ENCODE measurements around the gene SHC3.

The SHC3 gene

DNA sequence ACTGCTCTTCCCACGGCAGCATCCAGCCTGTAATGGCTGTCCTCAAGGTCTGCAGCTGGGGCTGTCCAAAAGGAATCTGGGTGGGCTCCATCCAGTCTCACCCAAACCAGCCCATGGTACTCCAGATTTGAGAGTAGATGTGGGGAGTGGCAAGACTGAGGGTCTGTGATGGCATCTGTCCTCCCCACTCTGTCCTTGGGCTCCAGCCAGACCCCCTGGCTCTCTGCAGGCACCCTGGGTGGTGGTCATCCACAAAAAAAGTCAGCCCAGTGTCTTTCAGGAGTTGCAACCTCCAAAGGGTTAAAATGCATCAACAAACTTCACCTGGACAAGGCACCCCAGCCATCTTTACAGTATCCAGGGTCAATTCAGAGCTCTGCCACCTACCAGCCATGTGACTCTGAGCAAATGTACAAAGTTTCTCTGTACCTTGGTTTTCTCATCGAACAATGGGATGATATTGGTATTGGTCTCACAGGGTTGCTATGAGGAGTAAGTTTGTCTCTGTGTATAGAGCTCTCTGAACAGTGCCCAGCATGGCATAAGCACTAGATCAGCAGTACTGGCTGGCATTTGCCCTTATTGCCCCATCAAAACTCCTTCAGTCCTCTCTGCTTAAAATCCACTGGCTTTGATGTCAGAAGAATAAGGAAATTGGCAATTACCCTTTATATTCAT lies 194.6 kb downstream of the SHC3 start:
- no peak for DNase-seq (ENCODE audit: low read depth)

DNA sequence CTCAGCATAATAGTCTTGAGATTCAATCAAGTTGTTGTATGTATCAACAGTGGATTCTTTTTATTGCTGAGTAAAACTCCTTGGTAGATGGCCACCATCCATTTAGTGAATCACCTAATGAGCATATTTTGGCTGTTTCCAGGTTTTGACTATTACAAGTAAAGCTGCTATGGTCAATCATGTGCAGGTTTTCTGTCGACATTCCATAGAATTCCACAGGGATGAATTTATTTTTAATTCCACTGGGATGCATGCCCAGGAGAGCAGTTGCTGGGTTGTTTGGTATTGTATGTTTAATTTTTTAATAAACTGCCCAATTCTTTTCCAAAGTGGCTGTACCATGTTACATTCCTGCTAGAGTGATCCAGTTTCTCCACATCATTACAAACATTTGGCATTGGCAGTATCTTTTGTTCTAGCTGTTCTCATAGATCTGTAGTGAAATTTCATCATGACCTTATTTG lies 197.8 kb downstream of the SHC3 start:
- DNase-seq (ENCODE audit: low read depth), result no peak

GRCh38 chr9:88979791-88980190 lies 198.8 kb downstream of the SHC3 start:
- DNase-seq (ENCODE audit: low read depth), result no peak

DNA sequence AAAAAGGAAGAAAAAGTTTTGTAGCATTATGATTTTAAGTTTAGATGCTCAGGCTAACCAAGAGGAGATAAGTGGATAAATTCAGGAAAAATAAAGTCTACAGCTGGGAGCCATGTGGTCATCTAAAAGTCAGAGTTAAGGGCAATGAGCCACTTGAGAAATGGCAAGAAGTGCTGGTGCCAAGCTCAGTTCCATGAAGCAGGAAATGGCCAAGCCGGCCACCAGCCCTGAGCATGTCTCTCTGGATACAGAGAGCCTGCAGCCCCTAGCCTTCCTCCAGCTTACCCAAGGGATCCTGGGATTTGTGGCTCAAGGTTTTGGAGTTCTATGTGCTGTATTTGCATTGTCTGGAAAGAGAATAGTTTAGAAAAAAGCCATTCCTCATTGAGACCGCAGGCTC lies 199.6 kb downstream of the SHC3 start:
- no peak for DNase-seq (ENCODE audit: low read depth)

DNA sequence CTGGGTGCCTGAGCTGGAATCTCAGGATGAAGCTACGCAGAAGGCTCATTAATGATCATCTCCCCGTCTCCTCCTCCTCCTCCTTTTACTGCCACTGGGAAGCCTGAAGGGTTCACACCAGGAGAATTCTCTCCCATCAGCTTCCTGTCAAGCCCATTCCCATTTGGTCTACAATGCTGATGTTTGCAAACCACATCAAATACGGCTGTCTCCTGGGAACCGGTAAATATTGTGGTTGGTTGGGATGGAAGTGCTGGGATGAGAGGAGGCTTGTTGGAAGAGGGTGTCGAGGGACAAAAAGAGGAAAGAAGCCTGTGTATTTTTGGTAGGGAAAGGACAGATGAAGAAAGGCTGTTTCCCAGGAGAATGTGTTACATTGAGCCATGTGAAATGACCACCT lies 200.6 kb downstream of the SHC3 start:
- DNase-seq (ENCODE audit: low read depth), result no peak

DNA sequence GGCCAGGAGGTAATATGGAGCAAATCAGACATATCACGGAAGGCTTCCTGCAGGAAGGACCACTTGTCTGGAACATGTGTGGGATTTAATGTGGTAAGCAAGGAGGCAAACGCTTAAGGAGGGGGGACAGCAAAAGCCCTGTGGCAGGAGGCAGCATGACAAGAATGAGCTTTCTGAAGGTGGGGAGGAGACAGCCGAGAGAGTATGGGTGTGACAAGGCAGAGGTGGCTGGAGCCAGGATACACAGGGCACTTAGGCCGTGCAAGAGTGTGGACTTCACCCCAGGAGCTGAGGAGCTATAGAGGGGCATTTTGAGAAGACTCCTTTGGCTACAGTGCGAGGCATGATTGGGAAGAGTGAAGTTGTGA lies 201.7 kb downstream of the SHC3 start:
- no peak for DNase-seq (ENCODE audit: low read depth)

- no peak for DNase-seq (ENCODE audit: low read depth)
Observed at GRCh38 chr9:88975966-88976889, 202.4 kb downstream of the SHC3 start.

GRCh38 chr9:88974641-88975040 lies 204.0 kb downstream of the SHC3 start:
- no peak for DNase-seq (ENCODE audit: low read depth)

- no peak for DNase-seq (ENCODE audit: low read depth)
Observed at GRCh38 chr9:88973281-88974045, 205.2 kb downstream of the SHC3 start.

- DNase-seq (ENCODE audit: low read depth), result no peak
Observed at GRCh38 chr9:88972401-88972800, 206.2 kb downstream of the SHC3 start.

- no peak for DNase-seq (ENCODE audit: low read depth)
Observed at GRCh38 chr9:88971131-88971960, 207.3 kb downstream of the SHC3 start.

DNA sequence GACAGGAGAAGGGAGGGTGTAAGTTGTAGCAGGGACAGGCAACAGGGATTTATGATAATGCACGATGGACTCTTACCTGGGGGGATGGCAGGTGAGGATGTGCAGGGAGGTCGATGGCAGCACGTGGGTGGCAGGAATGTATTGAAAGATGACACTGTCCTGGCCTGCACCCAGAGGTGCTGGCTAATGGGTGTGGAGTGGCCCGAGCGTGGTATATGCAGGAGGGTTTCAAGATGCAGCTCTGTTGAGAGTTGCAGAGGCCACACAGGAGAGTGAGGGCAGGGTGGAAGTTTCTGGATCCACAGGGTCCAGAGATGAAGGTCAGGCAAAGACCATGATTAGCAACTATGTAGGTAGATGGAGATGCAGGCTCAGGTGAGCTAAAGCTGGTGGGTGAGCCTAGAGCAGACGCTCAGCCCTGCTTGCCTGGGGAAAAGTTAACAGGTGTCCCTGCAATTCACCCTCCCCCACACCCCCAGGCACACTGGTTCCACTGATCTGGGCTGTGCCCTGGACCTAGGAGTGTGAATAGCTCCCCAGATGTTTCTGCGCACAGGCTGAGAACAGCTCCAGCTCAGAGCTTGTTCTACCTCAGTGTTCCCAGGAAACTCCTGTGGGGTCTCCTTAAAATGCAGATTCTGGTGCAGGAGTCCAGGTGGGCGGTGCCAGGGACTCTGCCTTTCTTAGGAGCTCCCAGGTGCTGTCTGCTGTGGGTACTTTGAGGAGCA lies 208.8 kb downstream of the SHC3 start:
- no peak for DNase-seq (ENCODE audit: low read depth)

DNA sequence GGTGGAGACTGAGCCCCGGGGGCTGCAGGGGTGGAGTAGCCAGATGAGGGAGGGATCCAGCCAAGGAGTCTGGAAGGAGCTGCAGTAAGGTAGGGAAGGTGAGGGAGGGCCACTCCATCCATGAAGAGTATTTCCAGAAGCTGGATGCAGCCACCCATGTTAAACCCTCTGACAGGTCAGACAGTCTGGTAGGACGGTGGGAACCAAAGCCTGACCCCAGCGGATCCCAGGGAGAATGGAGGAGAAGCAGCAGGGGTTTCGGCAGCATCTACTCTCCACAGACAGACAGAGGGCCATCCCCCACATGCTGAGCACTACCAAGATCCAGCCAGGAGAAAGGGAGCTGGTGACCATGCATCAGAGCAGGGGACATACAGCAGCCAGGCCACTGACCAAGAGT lies 209.8 kb downstream of the SHC3 start:
- DNase-seq (ENCODE audit: low read depth), result no peak

DNA sequence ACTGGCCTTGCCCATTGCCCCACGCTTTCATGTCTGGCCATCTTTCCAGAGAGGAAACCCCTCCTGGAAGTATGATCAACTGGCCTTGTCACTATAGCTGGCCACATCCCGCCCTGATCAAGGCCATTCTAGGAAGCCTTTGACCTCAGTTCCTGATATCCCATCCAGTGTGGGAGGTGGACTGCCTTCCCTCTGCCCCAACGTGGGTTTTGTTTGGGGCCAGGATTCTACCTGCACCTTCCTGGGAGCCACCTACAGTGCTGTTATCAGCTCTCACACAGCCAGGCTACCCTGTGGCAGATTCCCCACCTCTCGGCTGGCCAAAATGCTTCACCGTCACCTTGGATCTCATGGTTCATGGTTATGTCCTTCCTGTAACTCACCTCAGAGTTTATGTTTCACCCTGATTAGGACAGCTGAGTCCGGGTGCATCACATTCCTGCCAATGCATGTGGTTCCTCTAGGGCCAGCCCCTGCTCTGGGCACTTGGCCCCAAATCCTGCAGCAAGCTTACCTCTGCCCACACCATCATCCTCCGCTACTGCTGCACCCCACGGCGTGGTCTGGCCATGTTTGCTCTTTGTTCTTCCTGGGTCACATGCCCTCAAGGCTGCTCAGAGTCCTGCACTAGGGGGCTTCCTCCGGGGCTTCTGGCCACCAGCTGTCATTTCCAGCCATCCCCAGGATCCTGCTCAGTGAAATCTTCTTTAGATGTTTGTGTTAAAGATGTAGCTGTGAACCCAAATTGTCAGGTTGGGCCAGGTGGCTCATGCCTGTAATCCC lies 211.5 kb downstream of the SHC3 start:
- DNase-seq (ENCODE audit: low read depth), result no peak

DNA sequence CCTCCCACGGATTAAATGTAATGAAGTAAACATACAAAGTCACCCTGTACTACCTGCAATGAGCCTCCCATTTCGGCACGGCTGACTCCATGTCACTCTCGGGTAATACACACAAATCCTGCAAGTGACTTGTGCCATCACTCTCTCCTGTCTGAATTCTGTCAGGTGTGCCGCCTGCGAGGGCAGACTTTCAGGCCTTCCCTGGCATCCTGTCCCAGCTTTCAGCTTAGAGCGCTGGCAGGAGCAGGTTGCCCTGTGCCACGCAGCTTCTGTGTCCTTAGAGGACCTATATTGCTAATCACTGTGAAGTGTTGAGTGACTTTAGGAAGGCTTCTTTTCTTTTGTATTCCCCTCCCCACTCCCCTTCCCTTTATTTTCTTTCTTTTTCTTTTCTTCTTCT lies 213.1 kb downstream of the SHC3 start:
- no peak for DNase-seq (ENCODE audit: low read depth)

DNA sequence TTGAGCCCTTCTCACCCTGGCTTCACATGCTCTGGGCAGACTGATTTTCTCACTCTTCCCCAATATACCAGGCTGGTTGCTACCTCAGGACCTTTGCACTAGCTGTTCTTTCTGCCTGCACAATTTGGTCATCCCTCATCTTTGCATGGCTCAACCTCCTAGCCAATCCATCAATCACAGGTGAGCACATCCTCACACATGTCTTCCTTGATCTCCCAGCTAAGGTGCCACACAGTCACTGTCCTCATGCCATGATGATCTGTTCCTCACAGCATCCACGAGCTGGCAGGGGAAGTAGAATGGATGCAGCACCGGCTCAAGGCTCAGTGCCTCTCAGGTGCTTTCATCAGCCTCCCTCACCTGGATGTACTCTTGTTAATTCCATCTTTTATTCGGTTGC lies 218.0 kb downstream of the SHC3 start:
- no peak for DNase-seq (ENCODE audit: low read depth)

DNA sequence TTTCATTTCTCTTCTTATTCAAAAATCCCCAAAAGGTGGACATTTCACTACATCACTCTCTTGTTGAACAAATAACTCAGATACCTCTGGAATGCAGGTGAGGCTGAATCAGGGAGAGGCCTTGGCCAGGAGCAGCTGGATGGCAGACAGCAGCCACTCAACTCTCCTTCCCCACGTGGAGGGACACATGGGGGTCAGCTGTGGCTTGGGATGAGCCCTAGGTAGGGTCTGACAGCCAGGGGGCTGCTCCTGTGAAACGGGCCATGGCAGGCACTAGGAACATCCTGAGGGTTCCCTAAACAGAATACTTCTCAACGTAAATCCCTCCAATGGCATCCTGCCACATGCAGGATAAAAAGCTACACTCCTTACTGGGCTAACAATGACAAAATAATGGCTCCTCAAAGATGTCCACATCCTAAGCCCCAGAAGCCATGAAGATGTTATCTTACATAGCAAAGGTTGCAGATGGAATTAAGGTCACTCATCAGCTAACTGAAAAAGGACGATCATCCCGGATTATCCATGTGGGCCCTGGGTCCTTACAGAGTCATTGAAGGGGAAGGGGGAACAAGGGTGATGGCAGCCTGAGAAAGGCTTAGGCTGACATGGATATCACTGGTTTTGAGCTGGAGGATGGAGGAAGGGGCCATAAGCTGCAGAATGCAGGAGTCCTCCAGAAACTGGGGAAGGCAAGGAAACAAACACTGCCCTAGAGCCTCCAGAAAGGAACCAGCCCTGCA lies 218.7 kb downstream of the SHC3 start:
- DNase-seq (ENCODE audit: low read depth), result no peak

- DNase-seq (ENCODE audit: low read depth), result no peak
Observed at GRCh38 chr9:88957526-88957925, 221.1 kb downstream of the SHC3 start.

Data from iris pigment epithelial cell (primary cell).